SK-N-SH (cell line): ENCODE data around the gene CHCHD2. TPM values are rescaled to one million over a fixed set of nuclear protein-coding genes. Genes with fewer than 3 reads are reported as not detected.

ENCODE experiments used
- CTCF ChIA-PET: fragments of 300-600, 350-600 bp; formaldehyde crosslinking; extraction: SDS; loops from one replicate; lab custom pipeline; 2021; lab: Yijun Ruan, JAX
- POLR2A ChIA-PET: fragments of 350-600 bp; sonication (Branson Sonifier 250); formaldehyde crosslinking; extraction: SDS; loops from one replicate; lab custom pipeline; 2020; ENCODE audit warnings: antibody characterized with exemption, inconsistent platforms; lab: Yijun Ruan, JAX
- DNase-seq: peaks from one replicate; pipeline ENCODE4 v3.0.0; 2012
- H2AFZ ChIP-seq: fragments of 200-600 bp; sonication (generic); 2 replicates; pipeline ENCODE4 v1.8.1; 2016; ENCODE audit warnings: antibody characterized with exemption, mild to moderate bottlenecking, low read depth
- H3F3A ChIP-seq: fragments of 200-600 bp; sonication (generic); replicated peaks from 2 replicates; pipeline ENCODE3; 2016; ENCODE audit warnings: antibody characterized with exemption, mild to moderate bottlenecking; ENCODE audit not compliant: insufficient read depth
- H3K27ac ChIP-seq, 2 experiments: fragments of 200-500 bp in 1 of 2; fragments of 200-600 bp in 1 of 2; sonication (Bioruptor generic) in 1 of 2; sonication (generic), shearing (Covaris generic) in 1 of 2; 2 replicates each; pipeline versions ENCODE4 v1.5.1 to v1.6.1; 2014 to 2016; ENCODE audit warnings: low read depth in 2 of 2, inconsistent platforms in 1 of 2, low read length in 1 of 2, mild to moderate bottlenecking in 1 of 2, mixed read lengths in 1 of 2
- H3K27me3 ChIP-seq: fragments of 200-600 bp; sonication (generic), shearing (Covaris generic); 2 replicates; pipeline ENCODE4 v1.6.1; 2016; ENCODE audit warnings: mixed run types; ENCODE audit not compliant: insufficient read depth
- H3K36me3 ChIP-seq, 2 experiments: fragments of 200-500 bp in 1 of 2; fragments of 200-600 bp in 1 of 2; sonication (Bioruptor generic) in 1 of 2; sonication (generic) in 1 of 2; replicated peaks in 1 of 2; 2 replicates each; pipeline versions ENCODE3 to v1.5.1; 2014 to 2016; ENCODE audit warnings: low read length in 1 of 2, mild to moderate bottlenecking in 1 of 2; ENCODE audit not compliant: insufficient read depth in 2 of 2, control insufficient read depth in 1 of 2
- H3K4me1 ChIP-seq, 2 experiments: fragments of 200-500 bp in 1 of 2; fragments of 200-600 bp in 1 of 2; sonication (Bioruptor generic) in 1 of 2; sonication (generic), shearing (Covaris generic) in 1 of 2; 2 replicates each; pipeline versions ENCODE4 v1.5.1 to v1.6.1; 2014 to 2016; ENCODE audit warnings: low read depth in 1 of 2, low read length in 1 of 2, mixed run types in 1 of 2; ENCODE audit not compliant: insufficient read depth in 2 of 2, control insufficient read depth in 1 of 2
- H3K4me2 ChIP-seq: fragments of 200-600 bp; sonication (generic), shearing (Covaris generic); 2 replicates; pipeline ENCODE4 v1.6.1; 2017; ENCODE audit warnings: mixed run types
- H3K4me3 ChIP-seq, 2 experiments: fragments of 200-500 bp in 1 of 2; fragments of 200-600 bp in 1 of 2; sonication (Bioruptor generic) in 1 of 2; sonication (generic), shearing (Covaris generic) in 1 of 2; 2 replicates each; pipeline versions ENCODE4 v1.5.1 to v1.8.1; 2014 to 2016; ENCODE audit warnings: low read depth in 2 of 2, inconsistent platforms in 1 of 2, low read length in 1 of 2, mild to moderate bottlenecking in 1 of 2, mixed read lengths in 1 of 2, moderate library complexity in 1 of 2
- H3K79me2 ChIP-seq: fragments of 200-600 bp; sonication (generic); 2 replicates; pipeline ENCODE4 v1.8.1; 2017; ENCODE audit warnings: mild to moderate bottlenecking; ENCODE audit not compliant: insufficient read depth
- H3K9ac ChIP-seq: fragments of 200-600 bp; sonication (generic); 2 replicates; pipeline ENCODE4 v1.6.1; 2017; ENCODE audit warnings: mixed run types
- H3K9me2 ChIP-seq: fragments of 200-600 bp; sonication (generic); 2 replicates; pipeline ENCODE4 v1.6.1; 2017; ENCODE audit warnings: mixed run types
- H3K9me3 ChIP-seq: fragments of 200-600 bp; sonication (generic); 2 replicates; pipeline ENCODE4 v1.6.1; 2017; ENCODE audit warnings: mixed run types, mild to moderate bottlenecking, moderate library complexity
- H4K20me1 ChIP-seq: fragments of 200-600 bp; sonication (generic); 2 replicates; pipeline ENCODE4 v1.6.1; 2017; ENCODE audit warnings: mild to moderate bottlenecking, mixed run types; ENCODE audit not compliant: insufficient read depth
- CHD2 ChIP-seq: fragments of 150-350 bp; IDR thresholded peaks from 2 replicates; pipeline ENCODE4 v1.6.1; 2018; ENCODE audit warnings: low read length; ENCODE audit not compliant: partially characterized antibody
- EP300 ChIP-seq, 2 experiments: IDR thresholded peaks; 2 replicates each; pipeline versions ENCODE4 v1.4.0 to v1.6.1; 2012; ENCODE audit warnings: borderline replicate concordance in 1 of 2, low read depth in 1 of 2, low read length in 1 of 2
- FOSL2 ChIP-seq: IDR thresholded peaks from 2 replicates; pipeline ENCODE4 v1.4.0; 2012; ENCODE audit warnings: low read depth, mild to moderate bottlenecking, moderate library complexity, borderline replicate concordance
- FOXJ3 ChIP-seq: sonication (generic); formaldehyde crosslinking; IDR thresholded peaks from 2 replicates; pipeline ENCODE4 v1.5.1; 2020; ENCODE audit warnings: mild to moderate bottlenecking, missing genetic modification reagents
- FOXM1 ChIP-seq: IDR thresholded peaks from 2 replicates; pipeline ENCODE4 v1.4.0; 2012; ENCODE audit warnings: low read depth, mild to moderate bottlenecking
- GABPA ChIP-seq: IDR thresholded peaks from 2 replicates; pipeline ENCODE4 v1.4.0; 2012; ENCODE audit warnings: low read depth, mild to moderate bottlenecking
- IRF3 ChIP-seq: fragments of 150-350 bp; IDR thresholded peaks from 2 replicates; pipeline ENCODE4 v1.6.1; 2016; ENCODE audit warnings: mild to moderate bottlenecking, low read depth, low read length
- JUND ChIP-seq: IDR thresholded peaks from 2 replicates; pipeline ENCODE4 v1.4.0; 2012
- MXI1 ChIP-seq: IDR thresholded peaks from 2 replicates; pipeline ENCODE4 v1.6.1; 2012; ENCODE audit warnings: mild to moderate bottlenecking, low read depth, low read length, improper control_type of control experiment
- NRF1 ChIP-seq: IDR thresholded peaks from 2 replicates; pipeline ENCODE4 v1.6.1; 2012; ENCODE audit warnings: low read depth, mild to moderate bottlenecking, low read length
- POLR2AphosphoS5 ChIP-seq: IDR thresholded peaks from 2 replicates; pipeline ENCODE4 v1.6.1; 2012; ENCODE audit warnings: low read depth, low read length
- RAD21 ChIP-seq: IDR thresholded peaks from 2 replicates; pipeline ENCODE4 v1.6.1; 2012; ENCODE audit warnings: mild to moderate bottlenecking, low read length
- RFX5 ChIP-seq: IDR thresholded peaks from 2 replicates; pipeline ENCODE4 v1.6.1; 2012; ENCODE audit warnings: mild to moderate bottlenecking, improper control_type of control experiment, low read length
- SMC3 ChIP-seq: IDR thresholded peaks from 2 replicates; pipeline ENCODE4 v1.6.1; 2012; ENCODE audit warnings: low read depth, low read length, improper control_type of control experiment
- TAF1 ChIP-seq: IDR thresholded peaks from 2 replicates; pipeline ENCODE4 v1.6.1; 2012; ENCODE audit warnings: low read depth, mild to moderate bottlenecking, low read length, moderate library complexity, borderline replicate concordance
- TCF12 ChIP-seq: IDR thresholded peaks from 2 replicates; pipeline ENCODE4 v1.4.0; 2012
- TEAD4 ChIP-seq: IDR thresholded peaks from 2 replicates; pipeline ENCODE4 v1.4.0; 2012; ENCODE audit warnings: mild to moderate bottlenecking, borderline replicate concordance; ENCODE audit not compliant: insufficient read depth
- USF2 ChIP-seq: fragments of 150-350 bp; IDR thresholded peaks from 2 replicates; pipeline ENCODE4 v1.6.1; 2017; ENCODE audit warnings: antibody characterized with exemption, low read length, low read depth, borderline replicate concordance
- YY1 ChIP-seq: IDR thresholded peaks from 2 replicates; pipeline ENCODE4 v1.4.0; 2012; ENCODE audit warnings: low read depth, mild to moderate bottlenecking
- WGBS: methylation state at CpG from one replicate; pipeline ENCODE4 v1.1.6; 2017; ENCODE audit warnings: low lambda C conversion rate; 5-methylcytosine and 5-hydroxymethylcytosine counted together
- polyA plus RNA-seq, 3 experiments: library from polyadenylated mRNA; depleted of rRNA; stranded (reverse); fragments of >200 nt; gene quantifications; 2 replicates each; pipeline ENCODE4 v1.2.3, GENCODE V29; 2012
- TF ChIP-seq, protein P1 (sequence below): fragments of 200-600 bp; sonication (generic); IDR thresholded peaks from 2 replicates; pipeline ENCODE4 v1.6.1; 2017; ENCODE audit warnings: antibody characterized with exemption, mild to moderate bottlenecking, moderate library complexity
- TF ChIP-seq, protein P2 (sequence below): IDR thresholded peaks from 2 replicates; pipeline ENCODE4; 2012

The CHCHD2 gene
- polyA plus RNA-seq, 1 of the 3 experiments (the other 2 are of a cell fraction) = 500 TPM

DNA sequence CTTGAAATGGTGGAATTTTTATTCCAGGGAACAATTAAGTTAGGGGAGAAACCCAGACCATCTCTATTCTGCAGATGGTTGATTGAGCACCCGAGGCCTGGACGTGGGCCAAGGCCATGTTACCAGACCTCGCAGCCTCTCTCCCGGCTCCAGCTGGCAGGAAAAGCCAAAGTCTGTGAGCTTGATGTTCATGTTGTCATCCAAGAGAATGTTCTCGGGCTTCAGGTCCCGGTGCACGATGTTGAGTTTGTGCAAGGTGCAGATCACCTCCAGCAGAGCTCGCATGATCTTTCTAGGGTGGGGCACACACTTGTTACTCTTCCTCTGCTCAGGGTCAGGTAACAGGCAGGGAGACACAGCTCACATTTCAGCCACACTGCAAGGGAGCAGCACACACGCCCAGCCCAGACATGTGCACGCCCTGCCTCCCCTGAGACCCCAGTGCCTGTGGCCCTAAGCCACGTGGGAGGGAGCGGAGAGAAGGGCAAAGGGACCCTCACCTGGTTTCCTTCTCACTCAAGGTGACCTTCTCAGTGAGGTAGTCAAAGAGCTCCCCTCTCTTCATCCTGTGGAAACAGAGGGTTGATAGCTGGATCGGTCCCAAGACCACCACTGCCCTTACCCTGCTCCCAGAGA is 23.0 kb downstream of the CHCHD2 start (continued):
- TF ChIP-seq USF2 (no peak), RAD21 (peak; percentile 19; the same call in 1 of the 2 replicates), POLR2AphosphoS5 (no peak), RFX5 (no peak), FOXJ3 (no peak; the same call in 1 of the 2 replicates), FOXM1 (no peak), TEAD4 (no peak)

GRCh38 chr7:56081626-56082340 is 24.5 kb downstream of the CHCHD2 start:
- Histone ChIP-seq H3F3A (peaks cover 8% of the 10 kb centered on the region), H3K36me3 (peaks cover 10 to 22% of the 10 kb centered on the region in 2 experiments), H3K9me3 (no peaks in the 10 kb centered on the region), H3K9me2 (no peaks in the 10 kb centered on the region), H2AFZ (no peak overlapping the region), H3K4me2 (no peak overlapping the region), H3K9ac (no peak overlapping the region), H4K20me1 (no peaks in the 10 kb centered on the region), H3K4me1 (peaks cover 5 to 30% of the 10 kb centered on the region in 2 experiments; a peak in 3 of 4 replicates), H3K79me2 (no peaks in the 10 kb centered on the region), H3K4me3 (no peak overlapping the region), H3K27me3 (no peaks in the 10 kb centered on the region)
- DNase-seq = no peak
- WGBS = 95% methylated on average over 19 of the region's 29 CpGs
- CTCF ChIA-PET = interaction anchor here (2.0 kb wide), 1 partner anchor 11 kb away, joined by 13 read pairs; the partner anchor contains the start of gene PHKG1
- TF ChIP-seq GABPA (no peak), YY1 (no peak), JUND (no peak), CHD2 (no peak), FOSL2 (no peak), FOXM1 (no peak), EP300 (IDR thresholded peaks at IDR 0.05; ENCODE audit: borderline replicate concordance in 1 of 2, low read depth in 1 of 2, low read length in 1 of 2) (no peak), TCF12 (no peak), NRF1 (no peak), USF2 (no peak), IRF3 (no peak), MXI1 (no peak), TEAD4 (no peak), RAD21 (no peak), SMC3 (no peak), TAF1 (no peak)
- TF ChIP-seq, protein P1, sequence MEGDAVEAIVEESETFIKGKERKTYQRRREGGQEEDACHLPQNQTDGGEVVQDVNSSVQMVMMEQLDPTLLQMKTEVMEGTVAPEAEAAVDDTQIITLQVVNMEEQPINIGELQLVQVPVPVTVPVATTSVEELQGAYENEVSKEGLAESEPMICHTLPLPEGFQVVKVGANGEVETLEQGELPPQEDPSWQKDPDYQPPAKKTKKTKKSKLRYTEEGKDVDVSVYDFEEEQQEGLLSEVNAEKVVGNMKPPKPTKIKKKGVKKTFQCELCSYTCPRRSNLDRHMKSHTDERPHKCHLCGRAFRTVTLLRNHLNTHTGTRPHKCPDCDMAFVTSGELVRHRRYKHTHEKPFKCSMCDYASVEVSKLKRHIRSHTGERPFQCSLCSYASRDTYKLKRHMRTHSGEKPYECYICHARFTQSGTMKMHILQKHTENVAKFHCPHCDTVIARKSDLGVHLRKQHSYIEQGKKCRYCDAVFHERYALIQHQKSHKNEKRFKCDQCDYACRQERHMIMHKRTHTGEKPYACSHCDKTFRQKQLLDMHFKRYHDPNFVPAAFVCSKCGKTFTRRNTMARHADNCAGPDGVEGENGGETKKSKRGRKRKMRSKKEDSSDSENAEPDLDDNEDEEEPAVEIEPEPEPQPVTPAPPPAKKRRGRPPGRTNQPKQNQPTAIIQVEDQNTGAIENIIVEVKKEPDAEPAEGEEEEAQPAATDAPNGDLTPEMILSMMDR = no peak
- TF ChIP-seq, protein P2, sequence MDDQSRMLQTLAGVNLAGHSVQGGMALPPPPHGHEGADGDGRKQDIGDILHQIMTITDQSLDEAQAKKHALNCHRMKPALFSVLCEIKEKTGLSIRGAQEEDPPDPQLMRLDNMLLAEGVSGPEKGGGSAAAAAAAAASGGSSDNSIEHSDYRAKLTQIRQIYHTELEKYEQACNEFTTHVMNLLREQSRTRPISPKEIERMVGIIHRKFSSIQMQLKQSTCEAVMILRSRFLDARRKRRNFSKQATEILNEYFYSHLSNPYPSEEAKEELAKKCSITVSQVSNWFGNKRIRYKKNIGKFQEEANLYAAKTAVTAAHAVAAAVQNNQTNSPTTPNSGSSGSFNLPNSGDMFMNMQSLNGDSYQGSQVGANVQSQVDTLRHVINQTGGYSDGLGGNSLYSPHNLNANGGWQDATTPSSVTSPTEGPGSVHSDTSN = no peak
- TF ChIP-seq, all 33 proteins: peak for 0
- POLR2A ChIA-PET = no interaction called here
- H3K27ac ChIP-seq = no peak overlapping the region
